ENCODE results near the gene CSF1R. TPM values are rescaled to one million over a fixed set of nuclear protein-coding genes. Genes with fewer than 3 reads are reported as not detected.

The CSF1R gene
- polyA plus RNA-seq, 1 of the 3 experiments (the other 2 are of a cell fraction), result 0.25 TPM

- DNase-seq, result peak; percentile 40
- POLR2A ChIA-PET, result no interaction called here
- no peak overlapping the region for H3K9ac ChIP-seq
- 86% methylated on average over 6 of the region's 8 CpGs for WGBS (ENCODE audit: low lambda C conversion rate)
- H3K4me3 ChIP-seq (ENCODE audit: low read depth in 2 of 2, low read length in 1 of 2), result no peak overlapping the region
- H2AFZ ChIP-seq (ENCODE audit: low read depth), result no peak overlapping the region
- no peaks in the 10 kb centered on the region for H4K20me1 ChIP-seq (ENCODE audit: insufficient read depth)
- CTCF ChIA-PET, result interaction anchor here (0.6 to 2.2 kb wide), 6 partner anchors 11 to 280 kb away, joined by 3 to 7 read pairs (median 4); no protein-coding TSS in a partner anchor
- no peaks in the 10 kb centered on the region for H3F3A ChIP-seq (replicated peaks; ENCODE audit: insufficient read depth)
- peak overlapping the region in 1 of 2 experiments; percentile 18; a peak in 1 of 4 replicates for H3K27ac ChIP-seq (ENCODE audit: low read depth in 2 of 2, low read length in 1 of 2)
- no peak overlapping the region for H3K4me2 ChIP-seq
- peaks cover 5 to 46% of the 10 kb centered on the region in 2 experiments for H3K36me3 ChIP-seq (replicated peaks in 1 of 2; ENCODE audit: control insufficient read depth in 1 of 2, insufficient read depth in 2 of 2, low read length in 1 of 2)
- no peaks in the 10 kb centered on the region for H3K79me2 ChIP-seq (ENCODE audit: insufficient read depth)
- TF ChIP-seq CHD2 (IDR thresholded peaks at IDR 0.05; ENCODE audit: low read length, partially characterized antibody), result no peak
- TF ChIP-seq EP300 (IDR thresholded peaks at IDR 0.05; ENCODE audit: borderline replicate concordance in 1 of 2, low read depth in 1 of 2, low read length in 1 of 2), result no peak
- TF ChIP-seq USF1 (IDR thresholded peaks at IDR 0.05; ENCODE audit: borderline replicate concordance, low read depth), result no peak
- no peak for TF ChIP-seq USF2 (IDR thresholded peaks at IDR 0.05; ENCODE audit: borderline replicate concordance, low read depth, low read length)
- no peak for TF ChIP-seq MEF2A (IDR thresholded peaks at IDR 0.05; ENCODE audit: borderline replicate concordance, low read depth)
- TF ChIP-seq CTCF (IDR thresholded peaks at IDR 0.05), result no peak
- TF ChIP-seq POLR2AphosphoS5 (IDR thresholded peaks at IDR 0.05; ENCODE audit: low read depth, low read length), result no peak
- TF ChIP-seq RXRA (IDR thresholded peaks at IDR 0.05; ENCODE audit: borderline replicate concordance, low read depth), result no peak
- TF ChIP-seq TCF12 (IDR thresholded peaks at IDR 0.05), result no peak
- no peak for TF ChIP-seq SMC3 (IDR thresholded peaks at IDR 0.05; ENCODE audit: low read depth, low read length)
- no peak for TF ChIP-seq GATA2 (CRISPR knock-in tag; IDR thresholded peaks at IDR 0.05)
- TF ChIP-seq FOXJ3 (CRISPR knock-in tag; IDR thresholded peaks at IDR 0.05), result no peak
- TF ChIP-seq GABPA (IDR thresholded peaks at IDR 0.05; ENCODE audit: low read depth), result no peak
- TF ChIP-seq REST (IDR thresholded peaks at IDR 0.05; ENCODE audit: low read depth, low read length), result no peak
- no peak for TF ChIP-seq EZH2phosphoT487 (IDR thresholded peaks at IDR 0.05; ENCODE audit: borderline replicate concordance, low read depth)
- no peak for TF ChIP-seq YY1 (IDR thresholded peaks at IDR 0.05; ENCODE audit: low read depth)
- no peak for TF ChIP-seq ZBTB33 (IDR thresholded peaks at IDR 0.05; ENCODE audit: borderline replicate concordance, low read depth)
- TF ChIP-seq NRF1 (IDR thresholded peaks at IDR 0.05; ENCODE audit: low read depth, low read length), result no peak
- H3K9me3 ChIP-seq, result no peaks in the 10 kb centered on the region
- no peaks in the 10 kb centered on the region for H3K27me3 ChIP-seq (ENCODE audit: insufficient read depth)
- H3K9me2 ChIP-seq, result no peaks in the 10 kb centered on the region
- H3K4me1 ChIP-seq (ENCODE audit: control insufficient read depth in 1 of 2, insufficient read depth in 2 of 2, low read depth in 1 of 2, low read length in 1 of 2), result peaks cover 12 to 28% of the 10 kb centered on the region in 2 experiments
These were observed 28.5 kb upstream of the CSF1R start for GRCh38 chr5:150114773-150115408.
